ENCODE results near the gene GALNT17.
"Not testable (repeated sequence)": the region's sequence is repeated elsewhere in the genome, so short reads cannot be mapped to it uniquely, and the experiment has no call there.

The GALNT17 gene

GRCh38 chr7:71626206-71626605 is 494.3 kb downstream of the GALNT17 start:
- no peak for TF ChIP-seq CTCF (IDR thresholded peaks at IDR 0.05; ENCODE audit: extremely low read depth, missing control alignments)
- no peak for DNase-seq (ENCODE audit: low spot score)

DNA sequence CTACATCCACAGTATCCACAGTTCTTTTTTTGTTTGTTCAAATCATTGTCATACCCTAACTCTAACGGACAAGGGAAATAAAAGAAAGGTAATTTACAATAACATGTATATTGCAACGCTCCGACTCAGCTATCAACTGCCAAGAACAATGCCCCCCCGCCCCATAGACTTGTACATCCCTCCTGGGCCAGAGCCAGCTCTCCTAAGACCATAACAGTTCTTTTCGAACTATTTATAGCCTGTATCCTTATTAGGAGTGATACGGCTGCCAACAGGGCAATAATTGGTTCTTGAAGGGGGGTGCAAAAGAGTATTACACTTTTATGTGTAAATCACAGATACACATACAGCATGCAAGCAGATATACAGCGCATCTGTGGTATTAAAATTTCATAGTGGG is 495.7 kb downstream of the GALNT17 start:
- TF ChIP-seq CTCF (IDR thresholded peaks at IDR 0.05; ENCODE audit: extremely low read depth, missing control alignments), result no peak
- DNase-seq (ENCODE audit: low spot score), result no peak

DNA sequence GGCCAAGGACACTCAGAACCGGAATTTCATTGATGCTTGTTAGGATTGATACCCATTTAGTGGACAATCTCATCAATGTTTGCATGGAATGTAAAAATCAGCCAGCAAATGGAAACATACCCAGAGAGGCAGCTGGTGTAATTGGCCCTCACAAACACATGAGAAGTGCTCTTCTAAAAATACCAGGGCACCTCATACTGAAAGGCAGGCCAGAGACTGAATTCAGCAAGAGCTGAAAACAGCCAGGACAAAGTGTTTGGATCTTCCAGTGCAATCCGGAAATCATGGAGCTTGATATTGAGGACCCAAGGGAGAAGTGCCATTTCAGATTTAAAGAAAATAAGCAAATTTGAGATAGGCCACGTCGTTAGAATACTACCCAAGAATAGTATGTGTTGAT is 498.6 kb downstream of the GALNT17 start:
- no peak for DNase-seq (ENCODE audit: low spot score)
- no peak for TF ChIP-seq CTCF (IDR thresholded peaks at IDR 0.05; ENCODE audit: extremely low read depth, missing control alignments)

DNA sequence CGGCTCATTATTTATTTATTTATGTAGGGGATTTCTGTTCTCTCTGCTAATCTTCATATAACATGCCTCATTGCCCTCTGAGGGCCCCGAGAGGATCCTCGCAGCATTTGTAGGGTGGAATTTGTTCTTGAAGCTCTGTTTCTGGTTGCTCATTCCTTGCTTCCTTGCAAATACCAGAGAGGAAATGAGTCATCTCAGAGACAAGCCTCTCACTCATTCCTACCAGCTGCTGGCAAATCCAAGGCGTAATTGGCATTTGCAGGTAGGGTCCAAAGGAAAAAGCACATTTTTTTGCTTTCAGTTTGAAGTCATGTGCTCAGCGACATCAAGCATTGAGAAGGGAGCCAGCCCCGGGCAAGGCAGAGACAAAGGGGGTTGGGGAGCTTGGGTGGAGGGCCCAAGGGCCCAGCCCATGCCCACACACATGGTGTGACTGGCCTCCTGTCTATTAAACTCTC is 501.6 kb downstream of the GALNT17 start:
- DNase-seq (ENCODE audit: low spot score), result no peak
- no peak for TF ChIP-seq CTCF (IDR thresholded peaks at IDR 0.05; ENCODE audit: extremely low read depth, missing control alignments)

- DNase-seq (ENCODE audit: low spot score), result not testable (repeated sequence)
These were observed 503.9 kb downstream of the GALNT17 start for GRCh38 chr7:71635849-71636248.

DNA sequence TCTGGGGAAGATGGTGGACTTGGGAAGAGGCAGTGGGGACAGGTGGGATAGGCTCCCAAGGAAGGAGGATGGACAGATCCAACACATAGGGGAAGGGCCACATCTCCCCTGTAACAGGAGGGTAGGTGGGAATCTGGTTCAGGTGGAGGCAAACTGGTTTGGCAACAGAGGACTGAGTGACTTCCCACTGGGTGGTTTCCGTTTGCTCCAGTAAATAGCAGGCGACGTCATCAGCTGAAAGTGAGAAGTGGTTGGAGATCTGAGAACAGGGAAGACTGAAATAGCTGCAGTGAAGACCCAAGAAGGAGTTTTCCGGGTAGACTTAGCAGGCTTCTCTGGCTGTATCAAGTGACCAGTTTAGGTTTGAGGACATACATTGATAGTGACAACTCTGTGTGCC is 504.4 kb downstream of the GALNT17 start:
- no peak for TF ChIP-seq CTCF (IDR thresholded peaks at IDR 0.05; ENCODE audit: extremely low read depth, missing control alignments)

GRCh38 chr7:71637578-71637977 is 505.6 kb downstream of the GALNT17 start:
- no peak for DNase-seq (ENCODE audit: low spot score)
- no peak for TF ChIP-seq CTCF (IDR thresholded peaks at IDR 0.05; ENCODE audit: extremely low read depth, missing control alignments)

More for the DNA sequence above, 504.4 kb downstream of the GALNT17 start:
- DNase-seq (ENCODE audit: low spot score), result no peak

DNA sequence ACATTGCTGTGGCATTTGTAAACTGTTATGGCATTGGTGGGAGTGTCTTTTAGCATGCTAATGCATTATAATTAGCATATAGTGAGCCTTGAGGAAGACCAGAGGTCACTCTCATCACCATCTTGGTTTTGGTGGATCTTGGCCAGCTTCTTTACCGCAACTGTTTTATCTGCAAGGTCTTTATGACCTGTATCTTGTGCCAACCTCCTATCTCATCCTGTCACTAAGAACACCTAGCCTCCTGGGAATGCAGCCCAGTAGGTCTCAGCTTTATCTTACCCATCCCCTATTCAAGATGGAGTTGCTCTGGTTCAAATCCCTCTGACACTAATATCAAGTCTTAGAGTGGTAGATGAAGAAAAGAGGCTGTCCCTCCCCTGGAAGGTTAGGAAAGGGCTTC is 506.2 kb downstream of the GALNT17 start:
- DNase-seq (ENCODE audit: low spot score), result no peak
- no peak for TF ChIP-seq CTCF (IDR thresholded peaks at IDR 0.05; ENCODE audit: extremely low read depth, missing control alignments)

Data from GM20000 (cell line).